ENCODE data around the gene MRTFB.
A peak's percentile ranks its signal among the peaks of the same experiment; 100 is the strongest.
"Not testable (repeated sequence)": the region's sequence is repeated elsewhere in the genome, so short reads cannot be mapped to it uniquely, and the experiment has no call there.

The MRTFB gene

GRCh38 chr16:14105760-14106375 lies 34.7 kb downstream of the MRTFB start:
- peak; percentile 37 for DNase-seq

- no peak for DNase-seq
Measured at GRCh38 chr16:14106457-14106856, 35.3 kb downstream of the MRTFB start.

DNA sequence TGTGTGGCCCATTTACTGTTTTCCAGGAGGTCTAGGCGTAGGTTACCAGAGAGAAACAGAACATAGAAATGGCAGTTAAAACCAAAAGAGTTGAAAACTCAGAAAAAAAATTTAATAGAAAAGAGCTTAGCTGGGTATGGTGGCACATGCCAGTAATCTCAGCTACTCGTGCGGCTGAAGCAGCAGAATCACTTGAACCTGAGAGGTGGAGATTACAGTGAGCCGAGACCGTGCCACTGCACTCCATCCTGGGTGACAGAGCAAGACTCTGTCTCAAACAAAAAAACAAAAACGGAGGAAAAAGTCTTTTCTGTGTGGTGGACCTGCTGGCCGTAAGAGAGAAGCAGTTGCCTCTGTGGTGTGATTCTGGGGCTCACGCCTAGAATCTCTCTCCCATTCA lies 35.8 kb downstream of the MRTFB start:
- no peak for DNase-seq

- peak; percentile 78 for DNase-seq
Measured at GRCh38 chr16:14109077-14109775, 38.1 kb downstream of the MRTFB start.

GRCh38 chr16:14109782-14110727 lies 38.9 kb downstream of the MRTFB start:
- no peak for DNase-seq

- peak; percentile 11 for DNase-seq
Measured at GRCh38 chr16:14110728-14111251, 39.7 kb downstream of the MRTFB start.

GRCh38 chr16:14111713-14112538 lies 40.8 kb downstream of the MRTFB start:
- DNase-seq: peak; percentile 85

DNA sequence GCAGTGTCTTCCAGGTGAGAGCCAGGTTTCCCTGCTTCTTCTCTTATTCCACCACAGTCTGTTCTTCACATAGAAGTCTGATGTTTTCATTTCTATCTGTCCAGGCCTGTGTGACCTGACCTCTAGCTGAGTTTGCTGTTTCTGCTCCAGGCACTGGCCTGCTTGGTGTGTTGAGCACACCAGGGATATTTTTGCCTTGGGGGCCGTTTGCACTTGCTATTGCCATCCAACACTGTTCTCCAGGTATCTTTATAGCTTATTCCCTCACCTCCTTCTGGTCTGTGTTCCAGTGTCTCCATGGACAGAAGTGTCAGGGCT lies 41.4 kb downstream of the MRTFB start:
- DNase-seq: no peak

DNA sequence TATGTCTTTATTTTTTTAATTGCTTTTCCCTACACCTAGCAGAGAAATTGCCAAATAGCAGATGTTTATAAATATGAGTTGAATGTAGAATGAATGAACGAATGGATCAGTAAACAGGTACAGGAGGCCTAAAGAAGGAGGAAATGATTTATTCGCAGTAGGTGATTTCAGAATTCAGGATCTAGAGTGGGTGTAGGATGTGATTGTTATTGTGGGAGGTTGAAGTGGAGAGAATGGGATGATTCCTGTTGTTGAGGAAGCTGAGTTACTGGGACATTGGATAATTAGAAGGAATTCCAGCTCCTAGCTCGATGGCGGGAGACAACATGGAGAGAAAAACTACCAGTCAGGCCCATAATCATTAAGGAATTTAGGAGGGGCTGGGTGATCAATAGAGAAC lies 42.2 kb downstream of the MRTFB start:
- DNase-seq: no peak

- DNase-seq: no peak
Measured at GRCh38 chr16:14117051-14117450, 45.9 kb downstream of the MRTFB start.

- no peak for DNase-seq
Measured at GRCh38 chr16:14119799-14120198, 48.7 kb downstream of the MRTFB start.

DNA sequence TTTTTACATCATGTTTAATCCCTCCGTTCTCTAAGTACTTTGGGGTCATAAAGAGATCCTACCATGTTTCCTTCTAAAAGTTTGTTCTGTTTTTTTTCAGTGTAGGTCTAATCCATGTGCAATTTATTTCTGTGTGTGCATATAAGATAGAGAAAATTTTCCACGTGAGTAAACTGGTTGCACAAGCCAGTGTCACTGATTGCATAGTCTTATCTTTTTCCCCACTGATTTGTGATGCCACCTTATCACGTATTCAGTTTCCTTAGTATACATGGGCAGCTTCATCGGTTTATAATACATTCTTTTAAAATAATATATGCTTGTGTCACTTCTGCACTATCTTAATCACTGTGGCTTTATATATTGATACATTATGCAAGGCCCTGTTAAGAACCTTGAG lies 49.2 kb downstream of the MRTFB start:
- DNase-seq: no peak

- no peak for DNase-seq
Measured at GRCh38 chr16:14121142-14121541, 50.0 kb downstream of the MRTFB start.

DNA sequence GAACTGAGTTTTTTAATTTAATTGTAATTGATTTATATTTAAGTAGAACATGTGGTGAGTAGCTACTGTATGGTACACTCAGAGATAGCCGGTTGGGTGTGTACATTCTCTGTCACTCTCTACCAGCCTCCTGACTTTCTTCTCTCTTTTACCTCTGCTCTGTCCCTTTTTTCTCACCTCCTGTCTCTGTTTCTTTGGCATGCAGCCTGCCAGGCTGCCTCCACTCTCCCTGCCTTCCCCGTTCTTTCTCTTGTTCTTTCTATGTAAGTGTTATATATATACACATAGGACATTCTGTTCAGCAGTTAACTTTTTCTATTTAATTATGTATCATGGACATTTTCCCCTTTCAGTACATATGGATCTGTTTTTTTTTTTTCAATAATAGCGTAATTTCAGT lies 50.8 kb downstream of the MRTFB start:
- DNase-seq: no peak

DNA sequence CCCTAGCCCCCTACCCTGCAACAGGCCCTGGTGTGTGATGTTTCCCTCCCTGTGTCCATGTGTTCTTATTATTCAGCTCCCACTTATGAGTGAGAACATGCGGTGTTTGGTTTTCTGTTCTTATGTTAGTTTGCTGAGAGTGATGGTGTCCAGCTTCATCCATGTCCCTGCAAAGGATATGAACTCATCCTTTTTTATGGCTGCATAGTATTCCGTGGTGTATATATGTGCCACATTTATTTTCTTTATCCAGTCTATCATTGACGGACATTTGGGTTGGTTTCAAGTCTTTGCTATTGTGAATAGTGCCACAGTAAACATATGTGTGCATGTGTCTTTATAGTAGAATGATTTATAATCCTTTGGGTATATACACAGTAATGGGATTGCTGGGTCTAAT lies 51.3 kb downstream of the MRTFB start:
- DNase-seq: not testable (repeated sequence)

- DNase-seq: no peak
Measured at GRCh38 chr16:14125000-14125681, 54.0 kb downstream of the MRTFB start.

DNA sequence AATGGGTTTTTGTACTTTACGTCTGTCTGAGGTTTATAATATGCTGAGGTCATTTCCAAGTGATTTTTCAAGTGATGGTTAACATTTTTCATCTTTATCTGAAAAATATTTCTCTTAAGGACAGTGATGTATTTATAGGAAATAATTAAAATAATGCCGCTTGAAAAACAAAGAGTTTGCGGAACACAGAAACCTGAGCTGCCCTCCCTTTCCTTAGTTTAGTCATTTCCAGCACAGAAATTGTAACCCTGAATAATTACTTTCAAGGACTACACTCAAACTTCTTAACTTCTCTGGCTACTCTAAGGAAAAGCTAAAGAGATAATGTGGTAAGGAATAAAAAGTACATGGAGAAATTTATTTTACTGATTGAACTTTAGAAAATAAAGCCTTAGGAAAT lies 54.6 kb downstream of the MRTFB start:
- DNase-seq: no peak

DNA sequence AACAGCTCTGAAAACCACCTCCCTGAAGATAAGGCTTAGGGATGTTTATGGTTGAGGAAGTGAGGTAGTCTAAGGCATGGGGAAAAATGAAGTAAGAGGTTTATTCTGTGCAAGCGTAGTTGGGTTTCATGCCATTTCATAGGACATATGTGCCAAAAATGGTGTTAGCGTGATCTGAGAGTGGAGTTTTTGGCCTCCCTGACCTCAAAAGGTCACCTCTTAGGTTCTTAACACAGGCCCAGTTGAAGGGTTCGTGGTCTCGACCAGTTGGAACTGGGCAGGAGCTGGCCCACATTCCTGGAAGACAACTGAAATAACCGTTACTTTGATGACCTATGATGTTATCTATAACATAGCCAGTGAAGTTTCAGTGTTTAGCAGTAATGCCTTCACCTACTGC lies 57.0 kb downstream of the MRTFB start:
- no peak for DNase-seq

- no peak for DNase-seq
Measured at GRCh38 chr16:14129502-14129901, 58.4 kb downstream of the MRTFB start.

- no peak for DNase-seq
Measured at GRCh38 chr16:14131774-14132695, 60.9 kb downstream of the MRTFB start.

DNA sequence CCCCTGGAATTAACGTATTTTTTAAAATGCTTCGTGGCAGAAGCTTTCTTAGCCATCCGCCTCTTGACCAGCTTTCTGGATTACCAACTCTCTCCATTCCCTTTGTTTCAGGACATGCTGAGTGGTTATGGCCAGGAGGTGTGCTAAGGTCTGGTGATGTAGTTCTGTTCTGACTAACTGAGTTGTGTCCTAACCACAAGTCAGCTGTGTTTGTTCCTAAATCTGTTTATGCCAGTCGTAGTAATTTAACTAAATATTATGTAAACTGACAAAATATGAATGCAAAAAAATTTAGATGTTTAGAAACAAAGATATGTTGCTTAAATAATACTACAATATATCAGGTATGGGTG lies 61.6 kb downstream of the MRTFB start:
- no peak for DNase-seq

Measured in DMS79 treated with DMSO at 0.1 percent for 48 hours (cell line).